Measurements from ENCODE around the gene SIN3B.
A peak's percentile ranks its signal among the peaks of the same experiment; 100 is the strongest.

The SIN3B gene

GRCh38 chr19:16829010-16829821 is at the start of gene SIN3B:
TSS of gene SIN3B (plus strand) at chr19:16829398. CDS start at chr19:16829421, 23 bp downstream.
- Mint-ChIP-seq H3K4me1 (peaks cover 50% of the 10 kb centered on the region), H3K36me3 (ENCODE audit: low read depth) (peaks cover 24% of the 10 kb centered on the region), H3K27ac (peak within 1 kb of the TSS; percentile 59 to 93 (median 88)), H3K27me3 (ENCODE audit: low read depth) (peaks cover 3% of the 10 kb centered on the region), H3K4me3 (peak within 1 kb of the TSS; percentile 88 to 92 (median 91)), H3K9me3 (peaks cover 2% of the 10 kb centered on the region)
- TF ChIP-seq CTCF (IDR thresholded peaks at IDR 0.05; ENCODE audit: unreplicated experiment in 3 of 3) = no peak

GRCh38 chr19:16779539-16780163 is 49.5 kb upstream of the SIN3B start:
- peaks cover 13% of the 10 kb centered on the region for H3K27me3 Mint-ChIP-seq (ENCODE audit: low read depth)

GRCh38 chr19:16782719-16783118 is 46.5 kb upstream of the SIN3B start:
- Mint-ChIP-seq H3K9me3 (no peaks in the 10 kb centered on the region), H3K4me3 (no peak overlapping the region), H3K27ac (no peak overlapping the region), H3K27me3 (ENCODE audit: low read depth) (peaks cover 9% of the 10 kb centered on the region), H3K4me1 (no peaks in the 10 kb centered on the region), H3K36me3 (ENCODE audit: low read depth) (no peaks in the 10 kb centered on the region)
- TF ChIP-seq CTCF (IDR thresholded peaks at IDR 0.05; ENCODE audit: unreplicated experiment in 3 of 3) = no peak

More at GRCh38 chr19:16779539-16780163, 49.5 kb upstream of the SIN3B start:
- no peaks in the 10 kb centered on the region for H3K4me1 Mint-ChIP-seq
- H3K27ac Mint-ChIP-seq = no peak overlapping the region
- H3K36me3 Mint-ChIP-seq (ENCODE audit: low read depth) = no peaks in the 10 kb centered on the region
- no peak for TF ChIP-seq CTCF (IDR thresholded peaks at IDR 0.05; ENCODE audit: unreplicated experiment in 3 of 3)
- H3K9me3 Mint-ChIP-seq = no peaks in the 10 kb centered on the region
- no peak overlapping the region for H3K4me3 Mint-ChIP-seq

GRCh38 chr19:16788479-16788878 is 40.7 kb upstream of the SIN3B start:
- Mint-ChIP-seq H3K4me1 (no peaks in the 10 kb centered on the region), H3K36me3 (ENCODE audit: low read depth) (no peaks in the 10 kb centered on the region), H3K9me3 (peaks cover 23% of the 10 kb centered on the region), H3K27me3 (ENCODE audit: low read depth) (peaks cover 7% of the 10 kb centered on the region), H3K4me3 (no peak overlapping the region), H3K27ac (no peak overlapping the region)
- TF ChIP-seq CTCF (IDR thresholded peaks at IDR 0.05; ENCODE audit: unreplicated experiment in 3 of 3) = no peak

GRCh38 chr19:16789238-16789637 is 40.0 kb upstream of the SIN3B start:
- Mint-ChIP-seq H3K36me3 (ENCODE audit: low read depth) (no peaks in the 10 kb centered on the region), H3K4me1 (no peaks in the 10 kb centered on the region), H3K27me3 (ENCODE audit: low read depth) (peaks cover 7% of the 10 kb centered on the region), H3K27ac (no peak overlapping the region), H3K4me3 (no peak overlapping the region), H3K9me3 (peaks cover 23% of the 10 kb centered on the region)
- no peak for TF ChIP-seq CTCF (IDR thresholded peaks at IDR 0.05; ENCODE audit: unreplicated experiment in 3 of 3)
